NOMO-1 treated with DMSO at 0.1 percent for 48 hours (cell line): ENCODE measurements around the gene GPER1.
A peak's percentile ranks its signal among the peaks of the same experiment; 100 is the strongest.

ENCODE experiments used
- DNase-seq: peaks from one replicate; lab custom pipeline; 2025; ENCODE audit not compliant: unreplicated experiment; lab: John Stamatoyannopoulos, UW

GPER1 gene

GRCh38 chr7:1053816-1054370 lies 34.0 kb upstream of the GPER1 start:
- DNase-seq = no peak

GRCh38 chr7:1054438-1054837 lies 33.5 kb upstream of the GPER1 start:
- DNase-seq = no peak

GRCh38 chr7:1054861-1055450 lies 33.0 kb upstream of the GPER1 start:
- no peak for DNase-seq

- DNase-seq = no peak
These were observed 32.4 kb upstream of the GPER1 start for GRCh38 chr7:1055491-1055955.

GRCh38 chr7:1055956-1056784 lies 31.7 kb upstream of the GPER1 start:
- DNase-seq = no peak

GRCh38 chr7:1056785-1057410 lies 31.0 kb upstream of the GPER1 start:
- DNase-seq = no peak

- DNase-seq = no peak
These were observed 30.3 kb upstream of the GPER1 start for GRCh38 chr7:1057416-1058291.

- no peak for DNase-seq
These were observed 29.6 kb upstream of the GPER1 start for GRCh38 chr7:1058311-1058710.

- no peak for DNase-seq
These were observed 29.1 kb upstream of the GPER1 start for GRCh38 chr7:1058821-1059199.

GRCh38 chr7:1059200-1060091 lies 28.5 kb upstream of the GPER1 start:
- peak; percentile 45 for DNase-seq

GRCh38 chr7:1060315-1061072 lies 27.4 kb upstream of the GPER1 start:
- DNase-seq = peak; percentile 29

- DNase-seq = no peak
These were observed 26.7 kb upstream of the GPER1 start for GRCh38 chr7:1061180-1061579.

- peak; percentile 96 for DNase-seq
These were observed 25.3 kb upstream of the GPER1 start for GRCh38 chr7:1062296-1063294.

- DNase-seq = no peak
These were observed 24.6 kb upstream of the GPER1 start for GRCh38 chr7:1063361-1063760.

GRCh38 chr7:1064581-1064980 lies 23.3 kb upstream of the GPER1 start:
- DNase-seq = no peak

GRCh38 chr7:1065263-1065584 lies 22.7 kb upstream of the GPER1 start:
- no peak for DNase-seq

GRCh38 chr7:1065585-1066241 lies 22.2 kb upstream of the GPER1 start:
- peak; percentile 81 for DNase-seq

GRCh38 chr7:1066242-1066588 lies 21.7 kb upstream of the GPER1 start:
- no peak for DNase-seq
